HL-60 (cell line): Measurements from ENCODE around the gene APPBP2.

Experiments used
- DNase-seq, 2 experiments: peaks; one replicate each; pipeline ENCODE4 v3.0.0-alpha.2; 2010 to 2020; ENCODE audit warnings: low read depth in 1 of 2, low spot score in 1 of 2
- H3K27ac ChIP-seq: fragments of 250-450 bp; sonication (Bioruptor Pico); replicated peaks from 2 replicates; pipeline ENCODE4 v1.5.1; 2020; ENCODE audit warnings: mild to moderate bottlenecking, moderate library complexity
- H3K27me3 ChIP-seq: fragments of 250-450 bp; sonication (Bioruptor Pico); 2 replicates; pipeline ENCODE4 v1.5.1; 2021; ENCODE audit warnings: mild to moderate bottlenecking, moderate library complexity; ENCODE audit not compliant: insufficient read depth, poor library complexity, severe bottlenecking
- H3K4me3 ChIP-seq: replicated peaks from 2 replicates; pipeline ENCODE4 v1.5.1; 2011; ENCODE audit warnings: mild to moderate bottlenecking, control low read depth, low read length; ENCODE audit not compliant: insufficient read depth
- CTCF ChIP-seq: IDR thresholded peaks from one replicate; pipeline ENCODE4 v1.5.1; 2011; ENCODE audit warnings: low read length, control low read depth, inconsistent platforms; ENCODE audit not compliant: insufficient read depth
- GABPA ChIP-seq: IDR thresholded peaks from 2 replicates; pipeline ENCODE4 v1.6.1; 2012; ENCODE audit warnings: low read depth
- POLR2AphosphoS5 ChIP-seq: IDR thresholded peaks from 2 replicates; pipeline ENCODE4 v1.6.1; 2012; ENCODE audit warnings: low read depth
- SPI1 ChIP-seq: IDR thresholded peaks from 2 replicates; pipeline ENCODE4 v1.6.1; 2012; ENCODE audit warnings: low read depth, mild to moderate bottlenecking, borderline replicate concordance
- TF ChIP-seq, protein P1 (sequence below): IDR thresholded peaks from 2 replicates; pipeline ENCODE4 v1.6.1; 2012; ENCODE audit warnings: low read depth; ENCODE audit not compliant: insufficient replicate concordance

APPBP2 gene

GRCh38 chr17:60540460-60540859 lies 14.4 kb upstream of the APPBP2 start:
- H3K27ac ChIP-seq, result no peak overlapping the region
- no peaks in the 10 kb centered on the region for H3K27me3 ChIP-seq
- H3K4me3 ChIP-seq, result no peak overlapping the region
- DNase-seq, result no peak
- TF ChIP-seq GABPA (no peak), CTCF (no peak), SPI1 (no peak), POLR2AphosphoS5 (no peak)
- TF ChIP-seq, protein P1, sequence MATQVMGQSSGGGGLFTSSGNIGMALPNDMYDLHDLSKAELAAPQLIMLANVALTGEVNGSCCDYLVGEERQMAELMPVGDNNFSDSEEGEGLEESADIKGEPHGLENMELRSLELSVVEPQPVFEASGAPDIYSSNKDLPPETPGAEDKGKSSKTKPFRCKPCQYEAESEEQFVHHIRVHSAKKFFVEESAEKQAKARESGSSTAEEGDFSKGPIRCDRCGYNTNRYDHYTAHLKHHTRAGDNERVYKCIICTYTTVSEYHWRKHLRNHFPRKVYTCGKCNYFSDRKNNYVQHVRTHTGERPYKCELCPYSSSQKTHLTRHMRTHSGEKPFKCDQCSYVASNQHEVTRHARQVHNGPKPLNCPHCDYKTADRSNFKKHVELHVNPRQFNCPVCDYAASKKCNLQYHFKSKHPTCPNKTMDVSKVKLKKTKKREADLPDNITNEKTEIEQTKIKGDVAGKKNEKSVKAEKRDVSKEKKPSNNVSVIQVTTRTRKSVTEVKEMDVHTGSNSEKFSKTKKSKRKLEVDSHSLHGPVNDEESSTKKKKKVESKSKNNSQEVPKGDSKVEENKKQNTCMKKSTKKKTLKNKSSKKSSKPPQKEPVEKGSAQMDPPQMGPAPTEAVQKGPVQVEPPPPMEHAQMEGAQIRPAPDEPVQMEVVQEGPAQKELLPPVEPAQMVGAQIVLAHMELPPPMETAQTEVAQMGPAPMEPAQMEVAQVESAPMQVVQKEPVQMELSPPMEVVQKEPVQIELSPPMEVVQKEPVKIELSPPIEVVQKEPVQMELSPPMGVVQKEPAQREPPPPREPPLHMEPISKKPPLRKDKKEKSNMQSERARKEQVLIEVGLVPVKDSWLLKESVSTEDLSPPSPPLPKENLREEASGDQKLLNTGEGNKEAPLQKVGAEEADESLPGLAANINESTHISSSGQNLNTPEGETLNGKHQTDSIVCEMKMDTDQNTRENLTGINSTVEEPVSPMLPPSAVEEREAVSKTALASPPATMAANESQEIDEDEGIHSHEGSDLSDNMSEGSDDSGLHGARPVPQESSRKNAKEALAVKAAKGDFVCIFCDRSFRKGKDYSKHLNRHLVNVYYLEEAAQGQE, result no peak

DNA sequence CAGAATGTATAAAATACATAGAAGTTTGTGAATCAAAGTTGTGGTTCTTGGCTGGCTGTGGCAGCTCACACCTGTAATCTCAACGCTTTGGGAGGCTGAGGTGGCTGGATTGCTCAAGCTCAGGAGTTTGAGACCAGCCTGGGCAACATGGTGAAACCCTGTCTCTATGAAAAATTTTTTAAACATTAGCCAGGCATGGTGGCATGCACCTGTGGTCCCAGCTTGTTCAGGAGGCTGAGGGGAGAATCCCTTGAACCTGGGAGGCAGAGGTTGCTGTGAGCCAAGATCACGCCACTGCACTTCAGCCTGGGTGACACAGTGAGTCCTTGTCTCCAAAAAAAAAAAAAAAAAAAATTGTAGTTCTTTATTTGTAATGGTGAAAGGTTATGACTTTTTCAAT lies 13.8 kb upstream of the APPBP2 start:
- Histone ChIP-seq H3K27me3 (no peaks in the 10 kb centered on the region), H3K4me3 (no peak overlapping the region), H3K27ac (no peak overlapping the region)
- DNase-seq, result no peak
- TF ChIP-seq GABPA (no peak), SPI1 (no peak), CTCF (no peak), POLR2AphosphoS5 (no peak)
- TF ChIP-seq, protein P1, result no peak

GRCh38 chr17:60538726-60539125 lies 12.7 kb upstream of the APPBP2 start:
- TF ChIP-seq CTCF, result no peak
- TF ChIP-seq SPI1, result no peak
- no peak for TF ChIP-seq POLR2AphosphoS5
- TF ChIP-seq, protein P1, result no peak
- no peak for TF ChIP-seq GABPA

More at GRCh38 chr17:60538726-60539125, 12.7 kb upstream of the APPBP2 start:
- no peak overlapping the region for H3K4me3 ChIP-seq
- no peak overlapping the region for H3K27ac ChIP-seq
- DNase-seq, result no peak
- H3K27me3 ChIP-seq, result no peaks in the 10 kb centered on the region
